IMR-90 (cell line): ENCODE data around the gene TEX2. TPM values are rescaled to one million over a fixed set of nuclear protein-coding genes. Genes with fewer than 3 reads are reported as not detected.

Source experiments
- ATAC-seq: fragments of 200-7000 bp; cut with Tn5 transposase; 2 replicates; pipeline ENCODE4 v1.9.1; 2020; ENCODE audit warnings: low read depth, mild to moderate bottlenecking, moderate library complexity
- BruUV-seq: library from RNA; stranded (reverse); fragments of 400-500 nt; replicated peaks from 2 replicates; lab custom pipeline; 2021; lab: Mats Ljungman, UMichigan
- CTCF ChIA-PET: fragments of 300-600 bp; formaldehyde crosslinking; extraction: SDS; loops from one replicate; lab custom pipeline; 2021; ENCODE audit warnings: antibody characterized with exemption; lab: Yijun Ruan, JAX
- POLR2A ChIA-PET: fragments of 300-600 bp; sonication (Branson Sonifier 250); formaldehyde crosslinking; loops from one replicate; lab custom pipeline; 2022; ENCODE audit warnings: antibody characterized with exemption; ENCODE audit not compliant: unreplicated experiment; lab: Charles Lee
- DNase-seq: peaks from one replicate; pipeline ENCODE4 v3.0.0; 2013
- H2AFZ ChIP-seq: replicated peaks from 2 replicates; pipeline ENCODE3; 2013; ENCODE audit warnings: low read length, mild to moderate bottlenecking; ENCODE audit not compliant: poor library complexity
- H2AK5ac ChIP-seq: 2 replicates; pipeline ENCODE4 v1.6.1; 2013; ENCODE audit warnings: low read depth, low read length, inconsistent platforms
- H2AK9ac ChIP-seq: replicated peaks from 2 replicates; pipeline ENCODE3; 2013; ENCODE audit warnings: mild to moderate bottlenecking, low read depth, low read length, moderate library complexity; ENCODE audit not compliant: poor library complexity
- H2BK120ac ChIP-seq: 2 replicates; pipeline ENCODE4 v1.6.1; 2013; ENCODE audit warnings: low read depth, low read length, inconsistent platforms
- H2BK15ac ChIP-seq: 3 replicates; pipeline ENCODE4 v1.6.1; 2013; ENCODE audit warnings: low read depth, low read length, inconsistent platforms
- H2BK20ac ChIP-seq: 2 replicates; pipeline ENCODE4 v1.6.1; 2013; ENCODE audit warnings: low read depth, mild to moderate bottlenecking, inconsistent platforms, low read length, moderate library complexity
- H2BK5ac ChIP-seq: 2 replicates; pipeline ENCODE4 v1.6.1; 2013; ENCODE audit warnings: mild to moderate bottlenecking, low read depth, low read length, inconsistent platforms; ENCODE audit not compliant: poor library complexity, severe bottlenecking
- H3K14ac ChIP-seq: replicated peaks from 2 replicates; pipeline ENCODE4 v1.6.1; 2013; ENCODE audit warnings: low read depth, low read length, inconsistent platforms
- H3K18ac ChIP-seq: 2 replicates; pipeline ENCODE4 v1.6.1; 2013; ENCODE audit warnings: low read depth, low read length, control low read depth
- H3K23ac ChIP-seq: 2 replicates; pipeline ENCODE4 v1.6.1; 2013; ENCODE audit warnings: low read depth, low read length, inconsistent platforms
- H3K27ac ChIP-seq: 2 replicates; pipeline ENCODE4 v1.5.1; 2013; ENCODE audit warnings: mild to moderate bottlenecking, control low read depth, low read length; ENCODE audit not compliant: insufficient read depth
- H3K27me3 ChIP-seq: 2 replicates; pipeline ENCODE4 v1.6.1; 2013; ENCODE audit warnings: low read length; ENCODE audit not compliant: control insufficient read depth, insufficient read depth
- H3K36me3 ChIP-seq: 2 replicates; pipeline ENCODE4 v1.6.1; 2013; ENCODE audit warnings: low read length, mixed read lengths; ENCODE audit not compliant: control insufficient read depth, insufficient read depth
- H3K4ac ChIP-seq: 2 replicates; pipeline ENCODE4 v1.6.1; 2013; ENCODE audit warnings: low read depth, low read length, inconsistent platforms
- H3K4me1 ChIP-seq: 2 replicates; pipeline ENCODE4 v1.6.1; 2013; ENCODE audit warnings: low read length, mixed read lengths; ENCODE audit not compliant: control insufficient read depth, insufficient read depth
- H3K4me2 ChIP-seq: 2 replicates; pipeline ENCODE4 v1.6.1; 2013; ENCODE audit warnings: low read depth, mild to moderate bottlenecking, control low read depth, low read length, moderate library complexity
- H3K4me3 ChIP-seq: 2 replicates; pipeline ENCODE4 v1.5.1; 2013; ENCODE audit warnings: low read depth, mild to moderate bottlenecking, control low read depth, low read length, moderate library complexity; ENCODE audit not compliant: insufficient read depth
- H3K56ac ChIP-seq: 2 replicates; pipeline ENCODE4 v1.6.1; 2013; ENCODE audit warnings: low read length, inconsistent platforms; ENCODE audit not compliant: insufficient read depth; ENCODE audit errors: extremely low read depth
- H3K79me1 ChIP-seq, 2 experiments: 2 replicates each; pipeline ENCODE4 v1.6.1; 2013; ENCODE audit warnings: low read length in 2 of 2, inconsistent platforms in 1 of 2, low read depth in 1 of 2
- H3K9ac ChIP-seq: 2 replicates; pipeline ENCODE4 v1.6.1; 2013; ENCODE audit warnings: low read depth, low read length, control low read depth
- H3K9me1 ChIP-seq: 2 replicates; pipeline ENCODE4 v1.6.1; 2013; ENCODE audit warnings: low read length, inconsistent platforms; ENCODE audit not compliant: insufficient read depth
- H3K9me3 ChIP-seq: 2 replicates; pipeline ENCODE4 v1.6.1; 2013; ENCODE audit warnings: low read length; ENCODE audit not compliant: control insufficient read depth, insufficient read depth
- H4K20me1 ChIP-seq: 2 replicates; pipeline ENCODE4 v1.6.1; 2013; ENCODE audit warnings: low read length, inconsistent platforms; ENCODE audit not compliant: insufficient read depth
- H4K5ac ChIP-seq: 2 replicates; pipeline ENCODE4 v1.6.1; 2013; ENCODE audit warnings: mild to moderate bottlenecking, low read depth, low read length, control low read depth
- H4K8ac ChIP-seq, 2 experiments: 2 replicates each; pipeline ENCODE4 v1.6.1; 2013; ENCODE audit warnings: low read depth in 2 of 2, low read length in 2 of 2, control low read depth in 1 of 2, inconsistent platforms in 1 of 2
- H4K91ac ChIP-seq: 2 replicates; pipeline ENCODE4 v1.6.1; 2013; ENCODE audit warnings: low read depth, low read length, inconsistent platforms; ENCODE audit not compliant: insufficient read depth
- CEBPB ChIP-seq: IDR thresholded peaks from 2 replicates; pipeline ENCODE4 v1.6.1; 2012; ENCODE audit warnings: low read depth, low read length, improper control_type of control experiment
- MXI1 ChIP-seq: IDR thresholded peaks from 2 replicates; pipeline ENCODE4 v1.6.1; 2012; ENCODE audit warnings: low read depth, mild to moderate bottlenecking, low read length, moderate library complexity, borderline replicate concordance
- NFE2L2 ChIP-seq: fragments of 150-350 bp; IDR thresholded peaks from 2 replicates; pipeline ENCODE4 v1.6.1; 2016; ENCODE audit warnings: low read depth, mild to moderate bottlenecking, low read length
- WGBS, 2 experiments: methylation state at CpG; one replicate each; pipeline versions ENCODE4 v1.1.5 to v1.1.7; 2013; ENCODE audit warnings: missing lambda C conversion rate in 2 of 2; ENCODE audit not compliant: insufficient read length in 1 of 2; ENCODE audit errors: extremely low coverage in 2 of 2; 5-methylcytosine and 5-hydroxymethylcytosine counted together
- dilution Hi-C: fragments of 300-500 bp; cut with HindIII; formaldehyde crosslinking; loops from one replicate; pipeline ENCODE4 v1.14.3; 2018; ENCODE audit warnings: low sequenced_read_pairs; ENCODE audit not compliant: unreplicated experiment
- in situ Hi-C: fragments of 300-500 bp; cut with MboI; formaldehyde crosslinking; loops from 3 replicates; pipeline ENCODE4 v1.14.3; 2019; ENCODE audit warnings: low sequenced_read_pairs, inconsistent platforms, mixed read lengths
- intact Hi-C: fragments of 100-400 bp; cut with micrococcal nuclease; formaldehyde crosslinking; loops from 2 replicates; pipeline ENCODE4 v1.10.0; 2022
- polyA plus RNA-seq, 3 experiments: library from polyadenylated mRNA; depleted of rRNA; stranded (reverse); fragments of >200 nt; gene quantifications; 2 replicates each; pipeline ENCODE4 v1.2.3, GENCODE V29; 2012; ENCODE audit warnings: low replicate concordance in 1 of 3
- total RNA-seq: library from RNA; depleted of rRNA; stranded (reverse); fragments of >200 nt; gene quantifications from 2 replicates; pipeline ENCODE4 v1.2.3, GENCODE V29; 2012

Gene TEX2
- total and polyA plus RNA-seq, 2 of the 4 experiments (the other 2 are of a cell fraction), result 18.2 to 21.9 TPM

GRCh38 chr17:64282753-64283080 is 19.7 kb upstream of the TEX2 start:
- Histone ChIP-seq H2BK15ac (no peak overlapping the region), H2BK5ac (no peak overlapping the region), H3K4me1 (no peaks in the 10 kb centered on the region; the same call in 1 of the 2 replicates), H3K36me3 (no peaks in the 10 kb centered on the region), H3K9me3 (no peaks in the 10 kb centered on the region; the same call in 1 of the 2 replicates), H2AK5ac (no peak overlapping the region), H3K18ac (no peak overlapping the region), H3K14ac (no peak overlapping the region), H2BK120ac (no peak overlapping the region), H3K27me3 (peaks cover 7% of the 10 kb centered on the region), H3K4me3 (no peak overlapping the region), H3K23ac (no peak overlapping the region), H4K8ac (no peak overlapping the region), H2AFZ (no peak overlapping the region), H3K79me1 (no peaks in the 10 kb centered on the region), H3K56ac (no peak overlapping the region), H3K4me2 (no peak overlapping the region), H4K91ac (no peak overlapping the region), H3K27ac (no peak overlapping the region), H2AK9ac (peak overlapping the region; percentile 72), H2BK20ac (no peak overlapping the region), H3K4ac (no peak overlapping the region), H3K9ac (no peak overlapping the region), H4K20me1 (no peaks in the 10 kb centered on the region; the same call in 1 of the 2 replicates), H3K9me1 (peaks cover 6% of the 10 kb centered on the region; the same call in 1 of the 2 replicates), H4K5ac (no peak overlapping the region)
- BruUV-seq, result no TSS peak
- ChIA-PET POLR2A (no interaction called here), CTCF (interaction anchor here (0.9 kb wide), 1 partner anchor 51 kb away, joined by 3 read pairs; no protein-coding TSS in a partner anchor)
- TF ChIP-seq NFE2L2, result no peak
- TF ChIP-seq CEBPB, result no peak
- no peak for TF ChIP-seq MXI1
- no CpG with 5 or more reads among the region's 4 CpGs for whole genome bisulfite sequencing, 2 experiments
- ATAC-seq (no peak), DNase-seq (no peak)
- dilution Hi-C loops (no loop called here), in situ Hi-C loops (loop anchor here (5.0 to 10.0 kb wide), 3 partner anchors 135 to 368 kb away; partner anchors contain the start of genes CSHL1, GH1 and ICAM2), intact Hi-C loops (loop anchor here (1.0 to 10.0 kb wide), 5 partner anchors 52 to 368 kb away; partner anchors contain the start of genes CSHL1 and GH1)
